Measurements from ENCODE around the gene ANKRD11. TPM values are rescaled to one million over a fixed set of nuclear protein-coding genes. Genes with fewer than 3 reads are reported as not detected.
"Not testable (repeated sequence)": the region's sequence is repeated elsewhere in the genome, so short reads cannot be mapped to it uniquely, and the experiment has no call there.

The ANKRD11 gene
- total RNA-seq, 1 donor from 2014 or later, result 178 TPM

GRCh38 chr16:89434490-89434889 is 55.9 kb downstream of the ANKRD11 start:
- Mint-ChIP-seq H3K27me3 (no peaks in the 10 kb centered on the region), H3K4me1 (ENCODE audit: low read depth) (peaks cover 12% of the 10 kb centered on the region), H3K36me3 (ENCODE audit: insufficient read depth) (peaks cover 6% of the 10 kb centered on the region), H3K9me3 (ENCODE audit: low read depth) (no peaks in the 10 kb centered on the region), H3K27ac (peak overlapping the region; percentile 57), H3K4me3 (ENCODE audit: low read depth) (no peak overlapping the region)
- DNase-seq (ENCODE audit: low spot score, unreplicated experiment), result no peak
- TF ChIP-seq CTCF (IDR thresholded peaks at IDR 0.05; ENCODE audit: unreplicated experiment), result no peak

- DNase-seq (ENCODE audit: low spot score, unreplicated experiment); H3K36me3 Mint-ChIP-seq (ENCODE audit: insufficient read depth); H3K9me3 Mint-ChIP-seq (ENCODE audit: low read depth); H3K27ac Mint-ChIP-seq; H3K4me3 Mint-ChIP-seq (ENCODE audit: low read depth); H3K27me3 Mint-ChIP-seq: not testable (repeated sequence)
- peaks cover 12% of the 10 kb centered on the region for H3K4me1 Mint-ChIP-seq (ENCODE audit: low read depth)
These were observed 56.9 kb downstream of the ANKRD11 start for GRCh38 chr16:89433363-89433984.

DNA sequence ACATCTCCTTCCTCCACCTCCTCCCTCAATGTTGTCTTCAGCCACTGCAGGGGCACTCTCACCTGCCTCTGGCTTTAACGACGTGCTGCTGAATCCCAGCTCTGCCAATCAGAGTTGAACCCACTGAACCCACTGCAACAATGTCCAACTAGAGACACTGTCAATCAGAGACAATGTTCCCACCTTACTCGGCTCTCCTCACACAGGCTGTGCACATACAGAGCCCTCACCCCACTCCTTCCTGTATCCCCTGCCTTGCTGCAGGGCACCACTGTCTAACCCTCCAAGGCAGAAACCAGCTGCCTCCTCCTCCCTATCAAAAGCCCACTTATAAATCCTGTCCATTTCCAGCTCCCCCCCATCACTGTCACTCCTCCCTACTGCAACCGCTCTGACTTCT is 58.7 kb downstream of the ANKRD11 start:
- H3K27ac Mint-ChIP-seq, result no peak overlapping the region
- no peaks in the 10 kb centered on the region for H3K9me3 Mint-ChIP-seq (ENCODE audit: low read depth)
- no peak overlapping the region for H3K4me3 Mint-ChIP-seq (ENCODE audit: low read depth)
- peaks cover 6% of the 10 kb centered on the region for H3K36me3 Mint-ChIP-seq (ENCODE audit: insufficient read depth)
- H3K4me1 Mint-ChIP-seq (ENCODE audit: low read depth), result peaks cover 5% of the 10 kb centered on the region
- no peak for DNase-seq (ENCODE audit: low spot score, unreplicated experiment)
- no peaks in the 10 kb centered on the region for H3K27me3 Mint-ChIP-seq
- TF ChIP-seq CTCF (IDR thresholded peaks at IDR 0.05; ENCODE audit: unreplicated experiment), result no peak

DNA sequence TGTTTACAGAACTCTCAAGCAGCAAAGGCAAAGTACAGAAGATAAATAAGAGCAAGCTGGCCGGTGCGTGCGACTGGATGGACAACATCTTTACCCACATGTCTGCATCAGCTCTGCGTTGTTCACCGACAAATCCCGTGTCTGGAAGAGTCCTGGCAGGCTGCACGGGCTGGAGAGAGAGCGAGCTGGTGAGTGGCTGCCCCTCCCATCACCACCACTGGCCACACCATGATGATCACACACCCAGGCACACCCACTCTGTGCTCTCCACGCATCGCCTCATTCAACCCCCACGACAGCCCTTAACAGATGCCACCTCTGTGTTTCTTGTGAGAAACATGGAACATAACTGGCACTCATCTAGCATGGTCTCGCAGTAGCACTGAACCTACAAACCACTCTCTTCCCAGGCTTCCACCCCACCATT is 59.2 kb downstream of the ANKRD11 start:
- Mint-ChIP-seq H3K9me3 (ENCODE audit: low read depth) (no peaks in the 10 kb centered on the region), H3K27ac (no peak overlapping the region), H3K4me3 (ENCODE audit: low read depth) (no peak overlapping the region), H3K27me3 (no peaks in the 10 kb centered on the region), H3K4me1 (ENCODE audit: low read depth) (peaks cover 9% of the 10 kb centered on the region), H3K36me3 (ENCODE audit: insufficient read depth) (peaks cover 8% of the 10 kb centered on the region)
- DNase-seq (ENCODE audit: low spot score, unreplicated experiment), result no peak
- no peak for TF ChIP-seq CTCF (IDR thresholded peaks at IDR 0.05; ENCODE audit: unreplicated experiment)

- DNase-seq (ENCODE audit: low spot score, unreplicated experiment), result no peak
- H3K36me3 Mint-ChIP-seq (ENCODE audit: insufficient read depth), result peaks cover 6% of the 10 kb centered on the region
- no peaks in the 10 kb centered on the region for H3K9me3 Mint-ChIP-seq (ENCODE audit: low read depth)
- H3K27me3 Mint-ChIP-seq, result no peaks in the 10 kb centered on the region
- TF ChIP-seq CTCF (IDR thresholded peaks at IDR 0.05; ENCODE audit: unreplicated experiment), result no peak
- peaks cover 13% of the 10 kb centered on the region for H3K4me1 Mint-ChIP-seq (ENCODE audit: low read depth)
- no peak overlapping the region for H3K27ac Mint-ChIP-seq
- no peak overlapping the region for H3K4me3 Mint-ChIP-seq (ENCODE audit: low read depth)
These were observed 59.8 kb downstream of the ANKRD11 start for GRCh38 chr16:89430436-89431157.

DNA sequence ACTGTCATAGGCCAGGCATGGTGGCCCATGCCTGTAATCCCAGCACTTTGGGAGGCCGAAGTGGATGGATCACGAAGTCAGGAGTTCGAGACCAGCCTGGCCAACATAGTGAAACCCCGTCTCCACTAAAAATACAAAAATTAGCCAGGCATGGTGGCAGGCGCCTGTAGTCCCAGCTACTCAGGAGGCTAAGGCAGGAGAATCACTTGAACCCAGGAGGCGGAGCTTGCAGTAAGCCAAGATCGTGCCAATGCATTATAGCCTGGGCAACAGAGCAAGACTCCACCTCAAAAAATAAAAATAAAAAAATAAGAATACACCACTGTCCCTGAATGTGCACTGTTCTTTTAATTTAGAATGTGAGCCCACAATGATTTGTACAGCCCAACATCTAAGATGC is 61.8 kb downstream of the ANKRD11 start:
- not testable (repeated sequence) for H3K36me3 Mint-ChIP-seq (ENCODE audit: insufficient read depth); H3K4me3 Mint-ChIP-seq (ENCODE audit: low read depth); DNase-seq (ENCODE audit: low spot score, unreplicated experiment); H3K27ac Mint-ChIP-seq; H3K9me3 Mint-ChIP-seq (ENCODE audit: low read depth); H3K27me3 Mint-ChIP-seq
- peaks cover 27% of the 10 kb centered on the region for H3K4me1 Mint-ChIP-seq (ENCODE audit: low read depth)

Data from progenitor cell of endocrine pancreas (in vitro differentiated cells).